GM06990 (cell line): ENCODE measurements around the gene SATB1.

Source experiments
- DNase-seq: peaks from one replicate; pipeline ENCODE4 v3.0.0-alpha.2; 2011; ENCODE audit not compliant: insufficient read length; ENCODE audit errors: extremely low read depth
- H3K27me3 ChIP-seq: replicated peaks from 2 replicates; pipeline ENCODE4 v1.6.0; 2011; ENCODE audit warnings: low read length; ENCODE audit not compliant: control insufficient read depth, insufficient read depth
- H3K36me3 ChIP-seq: 2 replicates; pipeline ENCODE4 v1.5.1; 2011; ENCODE audit warnings: low read length; ENCODE audit not compliant: control insufficient read depth, insufficient read depth
- H3K4me3 ChIP-seq: replicated peaks from 2 replicates; pipeline ENCODE4 v1.5.1; 2011; ENCODE audit warnings: low read depth, mild to moderate bottlenecking, control low read depth, low read length
- CTCF ChIP-seq: IDR thresholded peaks from 2 replicates; pipeline ENCODE4 v1.5.1; 2011; ENCODE audit warnings: low read length, control low read depth, mild to moderate bottlenecking, inconsistent platforms; ENCODE audit not compliant: insufficient read depth, poor library complexity, severe bottlenecking

The SATB1 gene

GRCh38 chr3:18422972-18423371 lies 2.2 kb downstream of the SATB1 start:
- H3K4me3 ChIP-seq: no peak overlapping the region
- DNase-seq: no peak
- no peak for TF ChIP-seq CTCF

GRCh38 chr3:18420555-18420954 lies 4.6 kb downstream of the SATB1 start:
- Histone ChIP-seq H3K4me3 (no peak overlapping the region), H3K36me3 (no peaks in the 10 kb centered on the region), H3K27me3 (no peaks in the 10 kb centered on the region; the same call in 1 of the 2 replicates)
- no peak for DNase-seq
- no peak for TF ChIP-seq CTCF

More at GRCh38 chr3:18422972-18423371, 2.2 kb downstream of the SATB1 start:
- H3K36me3 ChIP-seq: no peaks in the 10 kb centered on the region
- peaks cover 2% of the 10 kb centered on the region for H3K27me3 ChIP-seq

- TF ChIP-seq CTCF: no peak
- Histone ChIP-seq H3K27me3 (no peaks in the 10 kb centered on the region; the same call in 1 of the 2 replicates), H3K4me3 (no peak overlapping the region), H3K36me3 (no peaks in the 10 kb centered on the region)
- no peak for DNase-seq
These were observed 5.9 kb downstream of the SATB1 start for GRCh38 chr3:18419232-18419631.

- Histone ChIP-seq H3K36me3 (no peaks in the 10 kb centered on the region), H3K27me3 (no peaks in the 10 kb centered on the region; the same call in 1 of the 2 replicates), H3K4me3 (no peak overlapping the region)
- TF ChIP-seq CTCF: no peak
- DNase-seq: no peak
These were observed 7.1 kb downstream of the SATB1 start for GRCh38 chr3:18417904-18418572.

- Histone ChIP-seq H3K4me3 (no peak overlapping the region), H3K36me3 (no peaks in the 10 kb centered on the region), H3K27me3 (no peaks in the 10 kb centered on the region)
- no peak for TF ChIP-seq CTCF
- no peak for DNase-seq
These were observed 8.8 kb downstream of the SATB1 start for GRCh38 chr3:18416332-18416731.

- no peak for DNase-seq
- TF ChIP-seq CTCF: no peak
- no peak overlapping the region for H3K4me3 ChIP-seq
- H3K36me3 ChIP-seq: no peaks in the 10 kb centered on the region
- H3K27me3 ChIP-seq: no peaks in the 10 kb centered on the region
These were observed 9.3 kb downstream of the SATB1 start for GRCh38 chr3:18415839-18416238.
